Fibroblast of the aortic adventitia (primary cell): ENCODE data around the gene ZNF208. TPM values are rescaled to one million over a fixed set of nuclear protein-coding genes. Genes with fewer than 3 reads are reported as not detected.

Experiments
- DNase-seq: peaks from one replicate; pipeline ENCODE4 v3.0.0-alpha.2; 2010; ENCODE audit warnings: low read depth
- H3K4me3 ChIP-seq: 2 replicates; pipeline ENCODE4 v1.5.1; 2011; ENCODE audit warnings: low read depth, mild to moderate bottlenecking, control low read depth, low read length, moderate library complexity
- CTCF ChIP-seq: IDR thresholded peaks from 2 replicates; pipeline ENCODE4 v1.5.1; 2011; ENCODE audit warnings: mild to moderate bottlenecking, low read length, control low read depth, inconsistent platforms; ENCODE audit not compliant: insufficient read depth
- total RNA-seq: library from RNA; depleted of rRNA; stranded (reverse); fragments of >200 nt; gene quantifications from 2 replicates; pipeline ENCODE4 v1.2.3, GENCODE V29; 2012; ENCODE audit warnings: low replicate concordance

ZNF208 gene
- total RNA-seq, 1 donor: 0.09 TPM

- no peak for TF ChIP-seq CTCF
- H3K4me3 ChIP-seq: no peak overlapping the region
- DNase-seq: no peak
These were observed 127.2 kb downstream of the ZNF208 start for GRCh38 chr19:21883516-21883915.

Other genes with a start within 250 kb of the ZNF208 start
- 2.4 and 5.2 TPM in 2 replicates for gene ZNF100, start 243.4 kb downstream of the ZNF208 start, total RNA-seq
- 9.8 and 13.6 TPM in 2 replicates for gene ZNF43, start 174.8 kb downstream of the ZNF208 start, total RNA-seq
- 0.54 and 0.57 TPM in 2 replicates for gene ZNF257, start 41.5 kb upstream of the ZNF208 start, total RNA-seq
- 0.18 and 0.33 TPM in 2 replicates for gene ZNF676, start 186.0 kb upstream of the ZNF208 start, total RNA-seq